Stimulated activated CD4-positive, alpha-beta T cell treated with anti-CD3 and anti-CD28 coated beads, TNF-alpha, amount 100 ng/mL, for 24 hours (primary cell): ENCODE data around the gene MOBP.

Experiments
- DNase-seq, 3 experiments: peaks; one replicate each; pipeline ENCODE4 v3.0.0-alpha.2; 2020; ENCODE audit warnings: low read depth in 3 of 3

The MOBP gene

DNA sequence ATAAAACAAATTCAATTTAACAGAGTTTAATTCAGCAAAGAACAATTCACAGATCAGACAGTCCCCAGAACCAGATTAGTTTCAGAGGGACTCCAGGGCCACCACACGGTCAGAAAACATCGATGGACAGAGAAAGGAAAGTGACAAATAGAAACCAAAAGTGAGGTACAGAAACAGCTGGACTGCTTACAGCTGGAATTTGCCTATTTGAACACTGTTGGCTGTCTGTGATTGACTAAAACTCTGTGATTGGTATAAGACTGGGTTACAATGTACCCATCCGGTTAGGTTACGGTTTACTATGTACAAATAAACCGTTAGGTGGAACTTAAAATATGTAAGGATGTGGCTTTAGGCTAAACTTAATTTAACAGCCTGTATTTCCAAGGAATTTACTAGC is 30.3 kb downstream of the MOBP start:
- DNase-seq: no peak

DNA sequence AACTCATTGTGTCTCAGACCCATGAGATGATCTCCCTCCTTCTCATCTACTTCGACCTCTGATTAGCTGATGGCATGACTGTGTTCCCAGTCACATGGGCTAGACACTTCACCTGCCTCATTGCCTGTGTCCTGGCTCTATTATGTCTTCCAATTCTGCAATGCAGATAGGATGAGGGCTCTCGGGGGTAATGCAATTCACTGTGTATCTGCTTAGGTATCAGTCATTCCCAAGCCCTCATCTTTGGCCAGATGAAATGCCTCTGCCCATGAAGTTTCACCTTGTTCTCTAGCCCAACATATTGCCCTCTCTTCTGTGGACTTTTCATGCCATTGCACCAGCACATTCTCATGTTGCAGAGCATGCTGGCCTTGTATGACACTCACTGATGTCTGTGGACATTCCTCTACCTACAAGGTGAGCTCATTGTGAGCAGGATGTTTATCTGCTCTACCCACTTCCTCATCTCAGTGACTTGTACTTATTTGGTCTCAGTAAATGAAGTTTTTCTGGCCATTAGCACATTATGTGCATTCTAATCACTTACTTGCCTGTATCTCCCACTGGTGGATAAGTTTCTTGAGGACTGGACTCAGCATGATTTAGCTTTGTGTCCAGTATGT is 32.3 kb downstream of the MOBP start:
- no peak for DNase-seq

DNA sequence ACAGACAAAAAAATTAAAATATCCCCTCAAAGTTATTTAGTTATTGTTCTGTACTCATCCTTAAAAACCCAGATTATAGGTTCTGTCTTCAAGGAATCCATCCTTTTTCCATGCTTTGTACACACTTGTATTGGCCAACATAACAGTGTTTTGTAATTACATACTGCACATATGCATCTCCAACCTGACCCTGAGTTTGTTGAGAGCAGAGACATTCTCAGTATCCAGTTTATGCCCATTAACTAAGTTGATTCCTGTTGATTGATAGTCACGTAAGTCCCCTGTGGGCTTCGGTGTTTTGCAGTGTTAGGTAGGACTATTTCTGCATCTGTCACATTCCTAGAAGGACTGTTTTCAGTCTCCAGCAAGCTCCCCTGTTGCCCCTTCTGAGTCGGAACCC is 33.6 kb downstream of the MOBP start:
- no peak for DNase-seq

DNA sequence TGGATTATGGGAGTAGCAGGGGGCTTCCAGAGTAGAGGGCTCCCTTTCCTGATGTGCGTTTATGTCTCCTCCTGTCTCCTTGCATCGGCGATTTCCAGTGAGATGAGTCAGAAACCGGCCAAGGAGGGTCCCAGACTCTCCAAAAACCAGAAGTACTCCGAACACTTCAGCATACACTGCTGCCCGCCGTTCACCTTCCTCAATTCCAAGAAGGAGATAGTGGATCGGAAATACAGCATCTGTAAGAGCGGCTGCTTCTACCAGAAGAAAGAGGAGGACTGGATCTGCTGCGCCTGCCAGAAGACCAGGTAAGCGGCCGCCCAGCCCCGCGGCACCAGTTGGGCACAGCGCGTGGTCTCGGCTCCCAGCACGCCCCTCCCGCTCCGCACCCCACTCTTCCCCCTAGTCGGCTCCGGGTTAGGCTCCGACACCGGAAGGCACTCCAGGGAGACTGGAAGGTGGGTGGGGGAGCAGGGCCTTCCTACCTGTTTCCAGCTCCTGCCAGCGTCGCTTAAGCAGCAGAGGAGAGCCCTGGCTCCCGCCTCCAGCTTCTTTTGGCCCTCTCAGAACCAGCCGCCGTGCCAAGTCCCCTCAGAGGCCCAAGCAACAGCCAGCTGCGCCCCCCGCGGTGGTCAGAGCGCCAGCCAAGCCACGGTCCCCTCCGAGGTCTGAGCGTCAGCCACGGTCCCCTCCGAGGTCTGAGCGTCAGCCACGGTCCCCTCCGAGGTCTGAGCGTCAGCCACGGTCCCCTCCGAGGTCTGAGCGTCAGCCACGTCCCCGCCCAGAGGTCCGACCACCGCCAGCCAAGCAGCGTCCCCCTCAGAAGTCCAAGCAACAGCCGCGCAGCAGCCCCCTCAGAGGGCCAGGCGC is 34.7 kb downstream of the MOBP start:
- no peak for DNase-seq

DNA sequence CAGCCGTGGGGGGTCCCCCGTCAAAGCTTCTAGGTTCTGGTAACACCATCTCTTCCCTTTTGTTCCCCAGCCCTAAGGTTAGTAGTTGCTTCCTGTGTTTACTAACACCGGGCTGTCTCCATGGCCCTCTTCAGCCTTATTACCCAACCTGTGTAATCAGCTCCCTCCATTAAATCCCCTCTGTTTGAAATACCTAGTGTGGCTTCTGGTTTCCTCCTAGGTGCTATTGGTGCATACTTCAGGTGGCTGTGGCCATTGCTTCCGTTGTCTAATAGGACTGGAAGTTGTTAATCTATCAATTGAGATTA is 35.3 kb downstream of the MOBP start:
- DNase-seq: no peak

DNA sequence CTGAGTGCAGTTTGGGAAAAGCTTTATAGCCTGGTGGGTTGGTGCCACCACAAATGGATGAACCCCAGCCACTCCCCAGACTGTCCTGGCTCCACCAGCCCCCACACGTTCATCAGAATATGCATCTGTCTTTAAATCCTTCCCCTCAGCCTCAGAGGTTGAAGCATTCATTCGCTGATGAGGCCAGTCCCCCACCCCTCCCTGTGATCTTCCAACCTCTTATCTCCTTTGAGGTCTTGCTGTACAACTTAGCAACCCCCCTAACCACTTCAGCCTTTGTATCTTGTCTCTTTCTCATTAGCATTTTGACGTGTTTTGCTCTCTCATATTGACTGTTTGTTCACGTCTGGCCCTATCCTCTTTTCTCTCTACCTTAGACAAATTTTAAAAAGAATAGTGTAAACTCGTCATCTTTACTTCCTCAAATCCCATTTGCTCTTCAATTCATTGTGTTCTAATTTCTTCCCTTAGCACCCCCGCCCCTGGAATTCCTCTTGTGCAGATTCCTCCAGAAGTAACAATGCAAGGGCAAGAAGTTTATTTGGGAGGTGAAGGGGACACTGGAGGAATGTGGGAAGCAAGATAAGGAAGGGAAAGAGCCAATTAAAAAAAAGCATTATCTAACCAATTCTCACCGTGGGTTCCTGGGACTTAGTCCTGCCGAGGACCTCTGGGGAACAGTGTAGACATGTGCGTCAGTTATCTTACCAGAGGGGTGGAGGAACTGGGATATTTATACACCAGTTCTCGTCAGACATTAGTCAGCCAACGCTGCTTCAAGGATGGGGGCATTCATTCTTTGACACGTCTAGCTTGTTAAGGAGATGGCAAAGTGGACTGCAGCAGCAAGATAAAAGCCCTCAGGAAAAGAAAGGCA is 38.6 kb downstream of the MOBP start:
- no peak for DNase-seq

DNA sequence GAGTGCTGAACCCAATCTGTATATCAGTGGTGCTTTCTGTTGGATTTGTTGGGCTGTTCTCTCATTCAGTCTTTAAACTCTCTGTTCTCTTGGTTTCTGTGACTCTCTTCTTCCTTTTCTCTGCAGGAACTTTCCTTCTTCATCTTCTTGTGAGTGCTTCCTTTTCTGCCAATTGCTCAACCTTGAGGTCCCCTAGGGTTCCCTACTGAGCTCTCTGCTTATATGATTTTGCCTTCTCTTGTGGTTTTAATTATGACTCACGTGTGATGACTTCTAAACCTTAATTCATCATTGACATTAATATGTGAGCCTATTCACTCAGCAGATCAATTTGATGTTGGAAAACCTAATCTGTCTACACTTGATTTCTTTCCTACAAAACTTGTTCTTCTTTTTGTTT is 39.4 kb downstream of the MOBP start:
- no peak for DNase-seq

DNA sequence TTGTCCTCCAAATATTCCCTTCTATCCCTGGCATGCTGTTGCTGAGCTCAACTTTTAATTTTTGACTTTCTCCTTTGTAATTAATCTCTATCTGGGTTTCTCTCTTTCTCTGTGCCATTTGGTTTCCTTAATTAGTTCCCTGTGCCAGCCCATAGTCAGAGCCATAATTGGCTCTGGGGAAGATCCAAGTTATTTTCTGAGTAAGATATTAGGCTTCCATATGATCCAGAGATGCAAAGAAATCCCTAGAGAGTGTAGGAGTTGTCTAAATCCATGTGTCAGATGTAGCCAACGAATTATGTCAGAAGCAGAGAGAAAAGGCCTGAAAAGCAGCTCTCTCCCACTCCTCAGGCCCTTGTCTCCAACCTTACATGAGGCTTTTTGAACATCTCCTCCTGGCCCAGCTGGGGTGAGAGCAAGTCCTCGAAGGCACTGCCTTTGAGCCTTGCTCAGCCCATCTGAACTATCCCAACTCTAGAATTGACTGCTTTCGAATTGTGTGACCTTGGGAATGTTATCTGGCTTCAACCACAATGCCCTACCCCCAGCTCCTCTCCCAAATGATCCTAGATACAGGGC is 46.4 kb downstream of the MOBP start:
- no peak for DNase-seq

DNA sequence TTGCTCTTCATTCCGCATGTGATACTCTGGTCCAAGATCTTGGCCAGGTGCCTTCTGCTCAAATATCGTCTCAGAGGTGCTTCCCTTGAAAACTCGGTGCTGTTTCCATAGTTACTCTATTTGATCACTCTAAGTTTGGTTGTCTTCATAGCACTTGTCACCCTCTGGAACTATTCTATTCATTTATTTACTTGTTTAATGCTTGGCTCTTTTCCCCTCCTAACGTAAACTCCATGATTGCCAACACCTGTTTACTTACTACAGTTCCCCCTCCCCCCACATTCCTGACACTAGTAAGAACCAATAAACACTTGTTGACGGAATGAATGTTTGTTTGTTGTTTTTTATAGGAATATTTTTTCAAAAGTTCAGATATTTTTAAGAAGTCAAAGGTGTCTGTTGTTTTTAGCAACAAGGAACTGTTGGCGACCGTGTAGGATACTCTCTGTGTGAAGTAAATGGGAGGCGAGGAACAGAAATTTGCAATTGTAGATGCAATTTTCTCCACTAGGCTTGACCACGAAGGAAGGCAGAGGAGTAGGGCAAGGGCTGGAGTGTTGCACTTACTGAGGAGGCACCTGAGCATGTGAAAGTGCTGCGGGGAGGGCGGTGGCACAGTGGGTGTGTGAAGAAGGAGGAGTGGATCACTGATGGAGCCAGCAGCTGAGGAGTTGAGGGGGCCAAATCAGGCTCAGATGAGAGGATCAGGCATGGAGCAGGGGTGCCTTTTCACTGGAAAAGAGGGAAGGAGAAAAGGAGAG is 48.4 kb downstream of the MOBP start:
- DNase-seq: no peak

DNA sequence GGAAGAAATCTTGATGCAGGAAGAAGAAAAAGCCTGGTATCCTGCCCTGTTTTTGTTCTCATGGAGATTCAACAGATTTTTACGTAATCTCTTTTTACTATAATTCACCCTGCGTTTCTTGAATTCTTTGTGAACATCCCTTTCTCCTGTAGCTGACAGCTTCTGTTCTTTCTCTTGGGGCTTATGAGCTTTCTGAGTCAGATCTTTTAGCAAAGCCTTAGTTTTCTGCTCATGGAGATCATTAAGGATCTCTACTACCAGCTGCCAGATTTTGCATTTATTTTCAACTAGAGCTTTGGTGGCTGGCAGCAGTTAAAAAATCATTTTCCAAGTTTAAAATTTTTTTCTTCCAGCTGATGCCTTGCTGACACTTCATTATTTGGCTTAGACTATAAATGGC is 51.6 kb downstream of the MOBP start:
- DNase-seq: no peak

DNA sequence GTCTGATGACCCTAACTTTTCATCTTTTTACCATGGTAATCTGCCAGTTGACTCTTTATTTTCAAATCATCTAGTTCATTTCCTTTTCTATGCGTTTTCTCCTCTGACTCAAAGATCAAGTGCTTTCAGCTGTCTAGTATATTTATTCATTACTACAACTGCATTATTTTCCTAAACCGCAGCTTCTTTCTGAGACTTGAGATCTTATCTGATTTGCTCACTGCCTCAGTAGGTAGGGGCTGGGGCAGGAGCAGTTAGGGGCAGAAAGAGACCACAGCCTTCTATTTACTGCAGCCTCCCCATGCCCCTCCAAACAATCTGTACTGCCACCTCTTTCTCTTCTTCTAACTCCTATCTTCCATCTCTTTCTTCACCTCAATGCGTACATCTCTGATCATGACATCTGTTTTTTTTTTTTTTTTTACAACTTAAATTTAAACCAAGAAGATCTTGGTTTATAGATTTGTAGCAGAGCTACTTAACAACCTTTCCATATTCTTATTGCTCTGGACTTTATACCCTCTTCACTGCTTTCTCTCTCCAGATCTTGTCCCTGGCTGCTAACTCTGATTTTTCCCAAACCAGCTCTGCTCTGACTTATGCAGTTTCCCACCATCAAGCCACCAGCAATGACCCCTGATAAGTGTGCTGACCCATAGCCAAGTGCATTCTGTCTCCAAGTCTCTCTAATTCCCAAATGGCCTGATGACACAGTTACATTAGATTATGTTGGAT is 52.2 kb downstream of the MOBP start:
- no peak for DNase-seq

DNA sequence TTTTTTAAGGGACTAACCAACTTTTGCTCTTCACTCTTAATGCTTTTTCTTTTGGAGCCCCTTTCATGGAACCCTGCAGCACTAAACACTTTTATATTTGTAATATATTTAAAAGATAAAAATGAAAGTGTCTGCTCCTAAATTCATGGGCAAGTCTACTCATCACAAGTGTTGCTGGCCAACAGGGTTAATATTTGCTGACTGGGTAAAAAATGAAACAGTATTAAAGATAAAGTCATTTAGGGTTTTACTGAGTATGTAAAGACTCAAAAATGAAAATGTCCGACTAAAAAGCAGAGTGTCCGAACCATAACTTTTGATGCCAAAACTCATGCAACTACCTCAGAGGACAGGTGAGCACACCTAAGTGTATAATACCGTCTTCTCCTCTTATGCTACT is 54.0 kb downstream of the MOBP start:
- no peak for DNase-seq

DNA sequence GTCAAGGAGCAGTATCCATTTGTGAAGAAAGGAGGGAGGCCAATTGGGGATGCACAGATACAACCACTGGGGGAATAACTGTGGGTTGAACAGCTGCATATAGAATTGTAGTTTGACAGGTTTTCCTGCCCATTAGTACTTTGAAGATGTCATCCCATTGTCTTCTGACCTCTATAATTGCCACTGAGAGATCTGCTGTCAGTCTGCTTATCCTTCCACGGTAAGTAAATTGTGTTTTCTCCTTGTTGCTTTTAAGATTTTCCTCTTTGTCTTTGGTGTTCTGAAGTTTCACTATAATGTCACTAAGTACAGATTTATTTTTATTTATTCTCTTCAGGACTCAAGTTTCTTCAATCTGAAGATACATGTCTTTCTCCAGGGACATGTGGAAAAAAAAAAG is 56.6 kb downstream of the MOBP start:
- DNase-seq: no peak

DNA sequence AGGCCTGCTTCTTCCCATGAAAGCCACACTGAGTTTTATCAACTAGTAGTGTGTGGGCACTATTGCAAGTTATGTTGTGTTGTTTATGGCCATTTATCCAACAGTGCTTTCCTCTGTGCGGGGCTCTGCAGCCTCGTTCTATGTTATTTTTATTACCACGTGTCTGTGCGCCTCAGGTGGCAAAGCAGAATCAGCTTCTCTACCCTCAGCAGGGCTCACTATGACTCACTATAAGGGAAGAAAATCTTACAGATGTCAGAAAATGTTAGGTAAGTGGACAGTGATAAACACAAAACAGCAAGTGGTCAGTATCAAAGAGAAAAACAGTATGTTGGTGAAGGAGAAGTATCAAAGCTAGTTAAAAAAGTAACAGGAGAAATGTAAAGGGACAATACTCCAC is 61.4 kb downstream of the MOBP start:
- DNase-seq: no peak

DNA sequence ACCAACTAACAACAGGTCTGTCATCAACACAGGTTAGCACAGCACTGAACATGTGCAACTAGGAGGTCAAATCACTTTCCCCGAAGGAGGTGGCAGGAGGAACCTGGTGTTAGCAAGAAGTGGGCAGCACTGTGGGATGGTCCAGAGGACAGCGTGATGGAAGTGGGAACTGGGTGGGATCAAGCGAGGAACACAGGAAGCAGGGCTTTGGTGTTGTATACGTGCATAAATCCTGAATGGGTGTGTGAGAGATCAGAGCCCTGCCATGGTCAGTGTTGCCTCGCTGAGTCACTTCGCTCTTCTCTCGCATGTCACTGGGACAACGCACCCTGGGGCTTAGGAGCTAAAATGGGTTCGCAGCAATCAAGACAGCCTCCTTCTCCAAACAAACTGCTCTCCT is 62.1 kb downstream of the MOBP start:
- no peak for DNase-seq

DNA sequence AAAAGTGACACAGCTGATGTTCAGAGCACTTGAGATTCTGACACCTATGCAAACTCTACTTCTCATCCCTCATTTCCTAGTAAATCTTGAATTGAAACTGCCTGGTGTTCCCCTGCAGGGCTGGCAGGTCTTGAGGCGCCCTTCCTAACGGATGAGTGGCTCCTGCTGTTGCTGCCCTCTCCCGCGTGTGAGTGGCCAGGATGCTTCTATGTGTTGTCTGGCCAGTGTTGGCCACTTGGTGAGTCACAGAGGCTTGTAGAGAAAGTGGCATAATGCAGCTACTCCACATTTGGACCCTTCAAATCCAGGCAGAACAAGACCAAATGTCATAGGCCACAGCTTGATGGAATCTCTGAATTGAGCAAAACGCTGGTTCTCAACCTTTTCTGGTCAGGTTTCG is 63.6 kb downstream of the MOBP start:
- no peak for DNase-seq

DNA sequence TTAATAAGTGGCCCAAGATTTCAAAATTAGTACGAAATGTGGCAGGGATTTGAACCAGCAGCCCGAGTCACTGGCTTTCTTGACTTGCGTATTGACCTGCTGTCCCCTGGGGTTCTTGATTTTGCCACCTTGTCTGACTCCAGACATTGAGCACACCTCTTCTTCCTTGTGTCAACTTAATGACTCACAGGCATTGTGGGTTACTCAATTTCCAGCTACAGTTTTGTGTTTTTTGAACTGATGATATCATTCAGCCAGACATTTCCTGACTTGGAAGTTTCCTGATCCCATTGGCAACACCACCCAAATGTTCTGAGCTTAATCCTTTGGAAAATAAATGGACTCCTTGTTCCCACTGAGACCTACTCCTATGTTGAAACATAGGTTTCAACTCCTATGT is 64.2 kb downstream of the MOBP start:
- no peak for DNase-seq

DNA sequence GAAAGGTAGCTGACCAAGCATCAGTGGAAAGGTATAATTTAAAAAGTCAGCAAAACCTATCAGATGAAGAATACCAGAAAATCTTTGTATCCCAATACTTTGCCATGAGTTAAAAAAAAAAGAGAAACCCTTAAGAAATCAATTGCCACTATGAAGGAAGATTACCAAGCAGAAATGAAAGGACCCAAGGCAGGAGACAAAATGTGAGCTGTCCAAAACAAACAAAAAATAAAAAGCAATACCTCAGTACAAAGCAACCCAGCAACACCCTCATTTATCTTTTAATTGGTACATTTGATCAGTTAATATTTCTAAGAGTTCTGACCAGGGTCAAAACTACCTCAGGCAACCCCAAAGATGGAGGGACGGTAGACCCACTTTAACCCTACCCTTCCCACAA is 65.3 kb downstream of the MOBP start:
- no peak for DNase-seq

DNA sequence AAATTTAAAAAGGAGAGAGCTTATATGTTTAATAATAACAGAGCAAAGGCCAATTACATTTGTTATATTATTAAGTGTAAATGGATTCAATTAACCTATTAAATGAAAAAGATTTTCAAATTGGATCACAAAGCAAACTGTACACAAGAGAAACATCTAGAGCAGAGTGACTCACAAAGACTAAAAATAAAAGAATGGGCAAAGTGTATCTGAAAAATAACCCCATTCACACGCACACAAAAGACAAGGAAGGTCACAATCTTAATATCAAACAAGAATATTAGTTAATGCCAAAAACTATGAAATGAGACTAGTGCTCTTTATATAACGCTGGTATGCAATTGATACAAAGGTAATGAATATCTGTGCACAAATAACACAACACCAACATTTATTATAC is 65.7 kb downstream of the MOBP start:
- no peak for DNase-seq

DNA sequence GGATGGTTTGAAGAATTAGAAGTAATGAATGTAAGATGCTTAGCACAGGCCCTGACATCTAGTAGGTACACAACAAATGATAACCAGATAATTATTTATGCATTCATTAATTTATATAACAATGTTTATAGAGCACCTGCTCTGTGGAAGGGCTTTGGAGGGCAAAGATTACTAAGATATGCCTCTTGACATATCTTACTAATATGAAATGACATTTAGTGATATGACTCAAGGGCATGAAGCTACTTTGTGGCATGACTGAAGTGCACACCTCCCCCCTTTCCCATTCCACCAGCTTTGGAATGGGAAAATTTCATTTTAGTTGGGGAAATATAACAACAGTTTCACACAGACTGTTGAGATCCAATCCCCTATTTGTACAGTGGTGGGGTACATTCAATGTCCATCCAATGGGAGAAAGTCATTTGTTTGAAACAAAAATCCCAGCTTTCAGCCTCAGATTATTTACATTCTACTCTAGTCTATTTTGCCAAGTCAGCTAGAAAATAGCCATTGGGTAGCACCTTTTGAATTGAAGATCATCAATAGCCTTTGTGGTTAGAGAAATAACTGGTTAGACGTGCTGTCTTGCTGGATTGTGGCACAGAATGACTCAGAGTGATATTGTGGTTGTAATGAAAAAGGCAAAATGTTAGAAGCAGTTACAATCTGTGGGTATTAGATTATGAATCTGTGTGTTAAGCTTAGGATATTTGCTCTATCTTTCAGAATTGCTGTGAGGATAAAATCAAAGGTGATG is 72.9 kb downstream of the MOBP start:
- DNase-seq: no peak
